GM19351 (cell line): ENCODE results near the gene ENOX2.
A peak's percentile ranks its signal among the peaks of the same experiment; 100 is the strongest.
"Not testable (repeated sequence)": the region's sequence is repeated elsewhere in the genome, so short reads cannot be mapped to it uniquely, and the experiment has no call there.

ENCODE experiments used
- ATAC-seq: cut with Tn5 transposase; IDR thresholded peaks from one replicate; pipeline ENCODE4 v1.9.1; 2021; ENCODE audit warnings: mild to moderate bottlenecking, moderate library complexity; ENCODE audit not compliant: unreplicated experiment

Gene ENOX2

GRCh38 chrX:130709178-130709577, 193.8 kb downstream of the ENOX2 start:
- ATAC-seq = not testable (repeated sequence)

DNA sequence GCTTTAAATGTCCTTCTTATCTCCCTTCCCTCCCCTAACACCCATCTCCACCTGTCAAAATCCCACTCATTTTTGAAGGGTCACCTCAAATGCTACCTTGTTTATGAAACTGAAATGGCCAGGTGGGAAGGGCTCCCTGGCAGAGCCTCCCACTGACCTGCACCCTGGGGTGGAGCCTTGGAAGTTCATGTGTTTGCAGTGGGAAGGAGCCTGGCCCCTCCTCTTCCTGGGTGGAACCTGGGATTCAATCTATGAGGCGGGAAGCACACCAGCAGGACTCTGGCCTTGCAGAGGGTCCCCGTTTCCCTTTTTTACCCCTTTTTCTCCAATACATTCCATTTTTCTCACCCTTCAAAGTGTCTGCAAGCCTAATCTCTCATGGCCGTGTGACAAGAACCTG, 197.4 kb downstream of the ENOX2 start:
- ATAC-seq = no peak

- no peak for ATAC-seq
These were observed 198.7 kb downstream of the ENOX2 start for GRCh38 chrX:130704053-130705038.

DNA sequence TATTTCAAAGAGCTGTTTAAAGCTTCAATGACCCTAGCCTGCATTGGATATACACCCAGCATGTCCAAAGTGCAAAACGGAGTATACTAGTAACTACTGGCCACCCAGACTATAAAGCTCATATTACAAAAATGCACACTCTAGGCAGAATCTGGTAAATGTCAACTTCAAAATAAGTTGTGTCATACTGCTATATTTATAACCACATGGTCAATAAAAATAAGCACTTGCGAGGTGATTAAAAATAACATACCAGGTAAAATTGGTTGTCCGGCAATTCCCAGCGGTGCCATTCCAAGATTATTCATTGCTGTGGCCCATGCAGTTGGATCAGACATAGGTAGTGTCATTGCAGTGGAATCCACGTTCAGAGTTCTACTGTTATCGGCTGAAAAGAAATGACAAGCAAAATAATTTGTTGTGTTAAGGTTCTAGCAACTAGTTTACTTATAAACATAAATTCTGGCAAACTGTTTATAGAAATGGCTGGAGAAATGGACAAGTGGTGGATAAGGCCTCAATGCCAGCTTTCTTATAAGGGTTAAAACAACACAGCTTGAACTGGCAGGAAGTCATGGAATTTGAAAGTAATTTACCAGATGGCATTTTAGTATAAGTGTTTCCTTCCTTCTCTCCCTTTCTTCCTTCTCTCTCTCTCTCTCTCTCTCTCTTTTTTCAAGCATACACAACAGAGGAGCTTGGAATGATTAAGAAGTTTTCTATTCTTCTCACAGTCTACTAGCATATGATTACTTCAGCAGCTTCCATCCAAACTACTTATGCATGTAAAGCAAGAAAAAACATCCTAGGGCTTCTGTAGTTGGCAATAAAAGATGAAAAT, 199.9 kb downstream of the ENOX2 start:
- no peak for ATAC-seq

DNA sequence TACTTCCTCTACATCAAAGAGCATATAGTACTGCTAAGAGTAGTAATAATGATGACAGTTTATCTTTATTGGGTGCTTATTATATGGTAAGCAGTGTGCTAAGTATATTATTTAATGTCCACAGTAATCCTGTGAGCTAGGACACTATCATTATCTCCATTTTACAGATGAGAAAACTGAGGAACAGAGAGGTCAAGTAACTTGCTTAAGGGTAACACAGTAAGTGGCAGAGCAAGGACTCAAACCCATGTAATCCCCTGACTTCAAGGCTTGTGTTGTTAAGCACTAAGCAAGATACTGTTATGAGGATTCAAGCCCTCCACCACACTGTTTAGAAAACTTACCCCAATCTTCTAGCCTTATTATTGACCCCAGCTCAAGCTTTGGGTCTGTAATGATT, 202.4 kb downstream of the ENOX2 start:
- no peak for ATAC-seq

- ATAC-seq = no peak
These were observed 203.4 kb downstream of the ENOX2 start for GRCh38 chrX:130699618-130700017.

DNA sequence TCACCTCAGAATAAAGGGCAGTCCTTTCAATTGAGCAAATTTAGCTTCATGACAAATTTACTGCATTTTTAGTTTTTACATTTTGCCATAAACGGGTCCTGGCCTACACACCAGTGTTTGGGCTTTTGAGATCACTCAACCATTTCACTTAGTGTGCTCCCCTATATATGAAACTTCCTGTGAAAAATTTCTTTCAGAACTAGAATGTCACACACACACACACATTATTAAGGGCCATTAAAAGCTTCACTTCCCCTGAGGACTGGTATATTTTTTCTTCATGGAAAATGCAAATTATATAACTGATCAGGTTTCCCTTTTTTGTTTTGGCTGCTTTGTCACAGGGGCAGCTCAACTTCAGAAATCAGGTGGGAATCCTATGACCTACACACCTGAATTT, 206.5 kb downstream of the ENOX2 start:
- ATAC-seq = no peak

GRCh38 chrX:130695931-130696330, 207.1 kb downstream of the ENOX2 start:
- ATAC-seq = no peak

GRCh38 chrX:130694983-130695382, 208.0 kb downstream of the ENOX2 start:
- no peak for ATAC-seq

- no peak for ATAC-seq
These were observed 211.4 kb downstream of the ENOX2 start for GRCh38 chrX:130691576-130691975.

DNA sequence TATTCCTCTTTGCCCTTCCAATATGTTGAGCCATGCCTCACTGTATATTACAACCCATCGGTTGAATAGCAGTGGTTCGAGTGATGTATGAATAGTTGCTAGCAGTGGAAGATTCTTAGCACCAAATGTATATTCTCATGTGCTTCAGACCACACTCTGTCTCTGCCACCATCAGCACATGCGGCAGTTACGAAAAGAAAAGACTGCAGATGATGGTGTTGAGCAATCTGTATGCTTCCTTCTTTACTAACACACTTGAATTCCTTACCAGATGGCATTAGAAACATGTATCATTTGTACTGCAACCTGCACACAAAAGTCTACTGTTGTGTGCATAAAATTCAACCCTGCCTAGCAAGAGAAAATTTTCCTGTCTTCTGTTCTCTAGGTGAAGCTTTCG, 214.6 kb downstream of the ENOX2 start:
- no peak for ATAC-seq

GRCh38 chrX:130682990-130683389, 220.0 kb downstream of the ENOX2 start:
- peak; percentile 82 for ATAC-seq

GRCh38 chrX:130680164-130681035, 222.6 kb downstream of the ENOX2 start:
- no peak for ATAC-seq

DNA sequence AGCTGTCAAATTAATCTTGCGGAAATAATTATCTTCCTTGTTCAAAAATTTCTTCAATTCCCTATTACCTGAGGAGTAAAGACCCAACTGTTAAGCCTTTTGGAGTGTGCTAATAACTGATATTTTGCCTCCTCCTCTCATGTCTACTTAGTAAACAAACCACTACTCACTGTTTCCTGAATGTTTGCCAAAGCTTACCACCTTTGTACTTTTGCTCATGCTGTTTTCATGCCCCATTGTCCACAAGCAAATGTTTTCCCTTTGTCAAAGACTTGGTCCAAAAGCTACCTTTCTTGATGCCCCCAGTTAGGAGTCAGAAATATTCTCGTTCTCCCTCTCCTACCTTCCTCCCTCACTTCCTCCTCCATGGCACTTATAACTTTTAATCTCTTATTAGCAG, 226.1 kb downstream of the ENOX2 start:
- ATAC-seq = no peak

DNA sequence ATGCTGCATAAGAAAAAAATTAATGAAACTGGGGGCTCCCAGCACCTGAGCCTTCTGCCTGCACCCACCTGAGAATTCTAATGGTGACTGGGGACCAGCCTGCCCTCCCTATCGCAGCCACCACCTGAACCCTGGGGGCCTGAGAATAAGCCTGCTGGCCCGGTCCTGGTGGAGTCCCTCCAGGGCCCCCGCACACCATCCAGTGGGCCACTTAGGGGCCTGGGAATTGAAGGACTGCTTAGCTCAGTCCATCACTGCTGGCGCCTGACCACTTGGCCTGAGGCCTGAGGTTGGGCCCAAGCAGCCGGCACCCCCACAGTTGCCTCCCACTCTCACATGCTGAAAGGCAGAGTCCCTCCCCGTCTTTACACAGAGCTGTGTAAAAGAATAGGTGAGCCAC, 230.8 kb downstream of the ENOX2 start:
- no peak for ATAC-seq

- no peak for ATAC-seq
These were observed 233.8 kb downstream of the ENOX2 start for GRCh38 chrX:130669233-130669632.

DNA sequence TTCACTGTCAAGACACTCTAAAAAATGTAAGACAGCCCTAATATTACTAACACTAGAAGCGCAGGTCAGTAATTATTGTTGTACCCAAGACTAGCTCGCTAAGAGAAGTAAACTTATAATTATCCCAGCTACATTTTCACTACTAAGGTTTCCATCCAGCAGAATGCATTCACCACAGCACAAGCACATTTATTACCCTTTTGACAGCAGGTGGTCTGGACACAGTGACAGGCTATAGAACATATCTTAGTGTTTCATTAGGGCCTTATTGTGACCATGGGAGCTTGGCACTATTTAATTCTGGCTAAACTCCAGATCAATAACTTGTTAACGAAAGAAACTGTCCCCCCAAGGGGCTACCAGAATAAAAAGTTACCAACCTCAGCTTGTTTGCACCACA, 237.7 kb downstream of the ENOX2 start:
- no peak for ATAC-seq

- ATAC-seq = no peak
These were observed 244.7 kb downstream of the ENOX2 start for GRCh38 chrX:130658310-130658709.

- no peak for ATAC-seq
These were observed 248.5 kb downstream of the ENOX2 start for GRCh38 chrX:130654409-130654950.

- ATAC-seq = no peak
These were observed 250.0 kb downstream of the ENOX2 start for GRCh38 chrX:130652824-130653578.
